OCI-LY7 (cell line): Measurements from ENCODE around the gene PHACTR3. TPM values are rescaled to one million over a fixed set of nuclear protein-coding genes. Genes with fewer than 3 reads are reported as not detected.

Experiments used
- BruUV-seq: library from RNA; stranded (reverse); fragments of 400-500 nt; replicated peaks from 2 replicates; lab custom pipeline; 2021; lab: Mats Ljungman, UMichigan
- CTCF ChIA-PET: fragments of 300-600 bp; sonication (Branson Sonifier 250); formaldehyde crosslinking; loops from one replicate; lab custom pipeline; 2022; ENCODE audit warnings: antibody characterized with exemption; ENCODE audit not compliant: unreplicated experiment; lab: Charles Lee
- POLR2A ChIA-PET: fragments of 300-600 bp; sonication (Branson Sonifier 250); formaldehyde crosslinking; loops from one replicate; lab custom pipeline; 2022; ENCODE audit warnings: antibody characterized with exemption; lab: Charles Lee
- DNase-seq: peaks from one replicate; pipeline ENCODE4 v3.0.0-alpha.2; 2015; ENCODE audit warnings: low spot score
- H2AFZ ChIP-seq: fragments of 200-600 bp; sonication (generic), shearing (Covaris generic); 2 replicates; pipeline ENCODE4 v1.6.1; 2014; ENCODE audit warnings: mild to moderate bottlenecking, antibody characterized with exemption, low read length, moderate library complexity
- H3K27ac ChIP-seq: fragments of 200-600 bp; sonication (generic); 2 replicates; pipeline ENCODE4 v1.5.1; 2014; ENCODE audit warnings: mixed run types, low read depth, mild to moderate bottlenecking, moderate library complexity, low read length, inconsistent platforms; ENCODE audit not compliant: poor library complexity, severe bottlenecking
- H3K36me3 ChIP-seq: fragments of 200-600 bp; sonication (generic); 2 replicates; pipeline ENCODE4 v1.6.1; 2014; ENCODE audit warnings: mild to moderate bottlenecking, antibody characterized with exemption, low read length, moderate library complexity, mixed read lengths; ENCODE audit not compliant: insufficient read depth
- H3K4me1 ChIP-seq: fragments of 200-600 bp; sonication (generic); 2 replicates; pipeline ENCODE4 v1.5.1; 2014; ENCODE audit warnings: mild to moderate bottlenecking, low read length; ENCODE audit not compliant: insufficient read depth, poor library complexity, severe bottlenecking
- H3K4me2 ChIP-seq: fragments of 200-600 bp; sonication (generic); 2 replicates; pipeline ENCODE4 v1.6.1; 2014; ENCODE audit warnings: mild to moderate bottlenecking, low read length
- H3K4me3 ChIP-seq: fragments of 200-600 bp; sonication (generic); 2 replicates; pipeline ENCODE4 v1.5.1; 2014; ENCODE audit warnings: mild to moderate bottlenecking, low read depth, low read length; ENCODE audit not compliant: poor library complexity, severe bottlenecking
- H3K79me2 ChIP-seq: fragments of 200-600 bp; sonication (generic); 2 replicates; pipeline ENCODE4 v1.6.1; 2016; ENCODE audit warnings: low read depth, mild to moderate bottlenecking, low read length, moderate library complexity, mixed read lengths; ENCODE audit not compliant: insufficient read depth
- H3K9me2 ChIP-seq: fragments of 200-600 bp; sonication (generic); 2 replicates; pipeline ENCODE4 v1.6.1; 2016; ENCODE audit warnings: mild to moderate bottlenecking, low read length, mixed read lengths; ENCODE audit not compliant: insufficient read depth
- H3K9me3 ChIP-seq: fragments of 200-600 bp; sonication (generic); 2 replicates; pipeline ENCODE4 v1.6.1; 2014; ENCODE audit warnings: mild to moderate bottlenecking, mixed run types, low read length, mixed read lengths
- H4K20me1 ChIP-seq: fragments of 200-600 bp; sonication (generic); 2 replicates; pipeline ENCODE4 v1.6.1; 2014; ENCODE audit warnings: mild to moderate bottlenecking, antibody characterized with exemption, low read length, moderate library complexity, mixed read lengths; ENCODE audit not compliant: insufficient read depth
- CTCF ChIP-seq: fragments of 200-600 bp; sonication (generic); conservative IDR thresholded peaks from 2 replicates; pipeline ENCODE4 v1.5.1; 2014; ENCODE audit warnings: mild to moderate bottlenecking, antibody characterized with exemption, low read length, moderate library complexity, mixed read lengths
- EZH2phosphoT487 ChIP-seq: fragments of 200-600 bp; sonication (generic); IDR thresholded peaks from 2 replicates; pipeline ENCODE4 v1.6.1; 2018; ENCODE audit warnings: low read depth, borderline replicate concordance, mild to moderate bottlenecking, mixed run types, antibody characterized with exemption, low read length, moderate library complexity, mixed read lengths
- intact Hi-C: fragments of 100-400 bp; cut with micrococcal nuclease; formaldehyde crosslinking; loops from one replicate; pipeline ENCODE4 v1.10.0; 2022; ENCODE audit not compliant: unreplicated experiment
- total RNA-seq, 2 experiments: library from RNA; depleted of rRNA in 1 of 2; stranded (reverse); fragments of >200 nt in 1 of 2; shearing (Covaris generic) in 1 of 2; gene quantifications; 2 replicates each; pipeline ENCODE4 v1.2.3, GENCODE V29; 2014 to 2022

PHACTR3 gene
- total RNA-seq, 2 experiments from 2014 or later = 0.32 TPM; not detected in 1

GRCh38 chr20:59706400-59706693 lies 102.0 kb downstream of the PHACTR3 start:
- Histone ChIP-seq H3K4me3 (no peak overlapping the region), H3K79me2 (no peaks in the 10 kb centered on the region), H3K4me2 (no peak overlapping the region), H4K20me1 (no peaks in the 10 kb centered on the region), H3K27ac (no peak overlapping the region), H3K9me3 (no peaks in the 10 kb centered on the region), H3K4me1 (no peaks in the 10 kb centered on the region), H2AFZ (no peak overlapping the region), H3K9me2 (no peaks in the 10 kb centered on the region), H3K36me3 (no peaks in the 10 kb centered on the region)
- intact Hi-C loops = no loop called here
- TF ChIP-seq EZH2phosphoT487 = no peak
- no peak for TF ChIP-seq CTCF
- POLR2A ChIA-PET = no interaction called here
- CTCF ChIA-PET = no interaction called here
- no peak for DNase-seq
- no TSS peak for BruUV-seq

GRCh38 chr20:59708326-59708725 lies 104.0 kb downstream of the PHACTR3 start:
- intact Hi-C loops = no loop called here
- Histone ChIP-seq H2AFZ (no peak overlapping the region), H3K79me2 (no peaks in the 10 kb centered on the region), H4K20me1 (no peaks in the 10 kb centered on the region), H3K36me3 (no peaks in the 10 kb centered on the region), H3K9me3 (peaks cover under 1% of the 10 kb centered on the region; the same call in 1 of the 2 replicates), H3K4me1 (no peaks in the 10 kb centered on the region), H3K4me3 (no peak overlapping the region), H3K4me2 (no peak overlapping the region), H3K27ac (no peak overlapping the region), H3K9me2 (no peaks in the 10 kb centered on the region)
- CTCF ChIA-PET = interaction anchor here (0.5 kb wide), 1 partner anchor 658 kb away, joined by 3 read pairs; no protein-coding TSS in a partner anchor
- no peak for TF ChIP-seq CTCF
- TF ChIP-seq EZH2phosphoT487 = no peak
- BruUV-seq = no TSS peak
- POLR2A ChIA-PET = no interaction called here
- no peak for DNase-seq

GRCh38 chr20:59709636-59710035 lies 105.3 kb downstream of the PHACTR3 start:
- TF ChIP-seq CTCF = no peak
- TF ChIP-seq EZH2phosphoT487 = no peak
- no peak overlapping the region for H3K4me3 ChIP-seq
- H3K36me3 ChIP-seq = no peaks in the 10 kb centered on the region
- no TSS peak for BruUV-seq
- no peaks in the 10 kb centered on the region for H3K4me1 ChIP-seq
- H3K79me2 ChIP-seq = no peaks in the 10 kb centered on the region
- no peak overlapping the region for H3K27ac ChIP-seq
- H3K9me3 ChIP-seq = peaks cover 4% of the 10 kb centered on the region; the same call in 1 of the 2 replicates
- H3K4me2 ChIP-seq = no peak overlapping the region
- POLR2A ChIA-PET = no interaction called here
- no peak overlapping the region for H2AFZ ChIP-seq
- no peaks in the 10 kb centered on the region for H3K9me2 ChIP-seq
- DNase-seq = no peak
- intact Hi-C loops = no loop called here
- H4K20me1 ChIP-seq = no peaks in the 10 kb centered on the region
- CTCF ChIA-PET = no interaction called here
